COR-L47 (cell line): ENCODE results near the gene OLFML2A.
"Not testable (repeated sequence)": the region's sequence is repeated elsewhere in the genome, so short reads cannot be mapped to it uniquely, and the experiment has no call there.

Source experiments
- DNase-seq: peaks from one replicate; lab custom pipeline; 2025; lab: John Stamatoyannopoulos, UW

Gene OLFML2A

GRCh38 chr9:124776954-124777648 lies at the start of gene OLFML2A:
Gene OLFML2A (plus strand): TSS chr9:124777133. CDS start chr9:124777271, 138 bp downstream.
- DNase-seq, result peak; percentile 27

DNA sequence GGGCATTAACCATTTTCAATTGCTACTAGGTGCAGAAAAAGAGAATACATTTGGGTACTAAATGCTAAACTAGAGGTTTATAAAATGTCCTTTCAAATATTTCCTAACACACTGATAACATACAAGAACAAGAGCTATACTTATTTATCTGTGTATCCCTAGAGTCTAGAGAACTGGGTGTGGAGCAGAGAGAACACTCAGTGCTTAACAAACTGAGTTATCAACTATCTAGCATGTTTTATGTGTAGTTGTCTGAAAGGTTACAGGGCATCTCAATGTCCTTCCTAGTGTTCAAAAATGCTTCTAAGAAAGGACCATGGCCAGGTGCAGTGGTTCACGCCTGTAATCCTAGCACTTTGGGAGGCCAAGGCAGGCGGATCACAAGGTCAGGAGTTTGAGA lies 46.2 kb upstream of the OLFML2A start:
- DNase-seq, result no peak

DNA sequence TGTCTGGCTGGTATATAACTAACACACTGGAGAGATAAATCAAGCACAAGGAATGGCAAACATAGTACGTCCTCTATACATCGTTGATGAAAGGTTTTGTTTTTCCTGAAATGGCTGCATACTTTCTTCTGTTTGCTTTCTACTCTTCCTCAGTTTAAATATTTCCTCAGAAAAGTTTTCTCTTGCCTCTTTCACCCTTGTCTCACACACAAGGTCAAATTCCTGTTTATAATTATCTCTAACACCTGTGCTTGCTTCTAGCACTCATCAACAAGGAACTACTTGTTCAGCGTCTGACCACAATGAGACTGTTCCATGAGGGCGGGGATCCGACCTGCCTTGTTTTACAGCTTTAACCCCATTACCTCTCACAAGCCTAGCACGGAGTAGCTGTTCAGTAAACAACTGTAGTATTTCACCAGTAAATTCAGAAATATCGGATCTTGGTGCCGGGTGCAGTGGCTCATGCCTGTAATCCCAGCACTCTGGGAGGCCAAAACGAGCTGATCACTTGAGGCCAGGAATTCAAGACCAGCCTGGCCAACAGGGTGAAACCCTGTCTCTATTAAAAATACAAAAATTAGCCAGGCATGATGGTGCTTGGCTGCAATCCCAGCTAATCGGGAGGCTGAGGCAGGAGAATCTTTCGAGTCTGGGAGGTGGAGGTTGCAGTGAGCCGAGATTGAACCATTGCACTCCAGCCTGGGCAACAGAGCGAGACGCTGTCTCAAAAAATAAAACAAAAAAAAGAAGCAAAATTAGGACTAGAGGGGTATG lies 42.8 kb upstream of the OLFML2A start:
- no peak for DNase-seq

DNA sequence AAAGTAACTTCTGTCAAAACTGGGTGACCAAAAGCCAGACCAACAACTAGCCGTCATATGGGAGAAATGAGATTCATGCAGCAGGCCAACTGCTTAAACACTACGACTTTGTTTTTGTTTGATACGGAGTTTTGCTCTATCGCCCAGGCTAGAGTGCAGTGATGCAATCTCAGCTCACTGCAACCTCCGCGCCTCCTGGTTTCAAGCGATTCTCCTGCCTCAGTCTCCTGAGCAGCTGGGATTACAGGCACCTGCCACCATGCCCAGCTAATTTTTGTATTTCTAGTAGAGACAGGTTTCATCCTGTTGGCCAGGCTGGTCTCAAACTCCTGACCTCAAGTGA lies 42.2 kb upstream of the OLFML2A start:
- DNase-seq, result not testable (repeated sequence)

- DNase-seq, result no peak
Measured at GRCh38 chr9:124735121-124735520, 41.8 kb upstream of the OLFML2A start.

DNA sequence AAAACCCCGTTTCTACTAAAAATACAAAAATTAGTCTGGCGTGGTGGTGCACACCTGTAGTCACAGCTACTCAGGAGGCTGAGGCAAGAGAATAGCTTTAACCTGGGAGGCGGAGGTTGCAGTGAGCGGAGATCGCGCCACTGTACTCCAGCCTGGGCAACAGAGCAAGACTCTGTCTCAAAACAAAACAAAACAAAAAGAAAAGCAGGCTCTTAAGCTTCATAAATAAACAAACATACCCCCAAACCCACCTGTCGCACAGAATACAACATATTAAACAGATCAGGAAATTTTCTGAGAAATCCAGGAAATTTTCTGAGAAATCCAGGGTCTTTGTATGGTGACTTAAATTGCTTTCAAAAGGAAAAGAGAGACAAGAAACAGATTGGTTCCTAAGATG lies 38.9 kb upstream of the OLFML2A start:
- DNase-seq, result not testable (repeated sequence)

GRCh38 chr9:124739360-124739759 lies 37.6 kb upstream of the OLFML2A start:
- no peak for DNase-seq

GRCh38 chr9:124741149-124741548 lies 35.8 kb upstream of the OLFML2A start:
- no peak for DNase-seq

- no peak for DNase-seq
Measured at GRCh38 chr9:124741662-124742061, 35.3 kb upstream of the OLFML2A start.

- no peak for DNase-seq
Measured at GRCh38 chr9:124742940-124743339, 34.0 kb upstream of the OLFML2A start.

DNA sequence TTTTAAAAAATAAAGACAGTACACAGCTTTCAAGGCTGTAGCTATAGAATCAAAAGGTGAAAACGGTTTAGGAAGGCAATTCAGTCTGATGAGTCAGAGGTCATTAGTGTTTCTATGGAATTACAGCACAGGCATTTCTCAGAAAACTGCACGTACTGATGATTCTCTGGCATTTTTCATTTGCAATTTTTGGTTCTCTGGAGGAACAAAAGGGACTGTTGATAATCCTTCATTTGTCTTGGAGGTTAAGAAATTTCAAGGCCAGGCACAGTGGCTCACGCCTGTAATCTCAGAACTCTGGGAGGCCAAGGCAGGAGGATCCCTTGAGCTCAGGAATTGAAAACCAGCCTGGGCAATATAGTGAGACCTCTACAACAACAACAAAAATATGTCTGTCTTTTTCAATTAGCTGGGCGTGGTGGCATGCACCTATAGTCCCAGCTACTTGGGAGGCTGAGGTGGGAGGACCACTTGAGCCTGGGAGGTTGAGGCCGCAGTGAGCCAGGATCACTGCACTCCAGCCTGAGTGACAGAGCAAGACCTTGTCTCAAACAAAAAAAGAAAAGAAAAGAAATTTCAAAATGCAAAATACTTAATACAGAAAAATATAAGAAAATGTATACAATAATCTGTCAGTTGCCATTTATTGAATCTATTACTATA lies 33.1 kb upstream of the OLFML2A start:
- no peak for DNase-seq

GRCh38 chr9:124747065-124747464 lies 29.9 kb upstream of the OLFML2A start:
- DNase-seq, result no peak

- no peak for DNase-seq
Measured at GRCh38 chr9:124749284-124749683, 27.6 kb upstream of the OLFML2A start.

DNA sequence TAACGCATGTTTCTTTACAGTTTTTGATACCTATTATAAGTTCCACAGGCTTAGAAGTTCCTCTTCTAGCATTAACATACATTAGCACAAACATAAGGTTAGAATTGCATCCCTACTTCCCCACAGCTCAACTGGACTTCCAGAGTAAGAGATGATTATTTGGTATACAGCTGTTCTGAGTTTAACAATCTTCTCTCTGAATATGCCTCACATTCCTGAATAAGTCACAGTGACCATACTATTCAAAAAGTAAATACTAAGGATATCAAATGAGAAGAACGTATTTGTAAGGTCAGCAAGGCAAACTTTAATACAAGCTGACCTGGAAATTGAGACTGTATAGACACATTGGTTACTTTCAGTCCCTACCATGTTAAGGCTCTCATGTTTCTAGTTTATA lies 27.2 kb upstream of the OLFML2A start:
- no peak for DNase-seq

DNA sequence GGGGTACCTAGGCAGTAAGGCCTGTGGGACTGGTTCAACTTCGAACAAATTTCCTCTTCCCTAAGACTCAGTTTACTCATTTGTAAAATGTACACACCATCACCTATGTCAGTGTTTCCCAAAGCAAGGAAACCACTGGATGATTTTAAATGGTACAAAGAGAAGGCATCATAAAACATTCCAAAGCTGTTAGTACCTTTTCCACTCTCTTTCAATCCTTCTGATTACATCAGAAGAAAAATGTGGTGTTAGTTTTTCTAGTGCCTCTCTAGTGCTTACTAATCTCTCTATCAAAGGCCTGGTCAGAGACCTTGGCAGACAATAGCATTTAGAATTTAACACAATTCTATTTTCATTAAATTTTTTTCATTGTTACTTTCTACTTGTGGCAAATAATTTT lies 24.0 kb upstream of the OLFML2A start:
- no peak for DNase-seq

- no peak for DNase-seq
Measured at GRCh38 chr9:124754289-124754688, 22.6 kb upstream of the OLFML2A start.

DNA sequence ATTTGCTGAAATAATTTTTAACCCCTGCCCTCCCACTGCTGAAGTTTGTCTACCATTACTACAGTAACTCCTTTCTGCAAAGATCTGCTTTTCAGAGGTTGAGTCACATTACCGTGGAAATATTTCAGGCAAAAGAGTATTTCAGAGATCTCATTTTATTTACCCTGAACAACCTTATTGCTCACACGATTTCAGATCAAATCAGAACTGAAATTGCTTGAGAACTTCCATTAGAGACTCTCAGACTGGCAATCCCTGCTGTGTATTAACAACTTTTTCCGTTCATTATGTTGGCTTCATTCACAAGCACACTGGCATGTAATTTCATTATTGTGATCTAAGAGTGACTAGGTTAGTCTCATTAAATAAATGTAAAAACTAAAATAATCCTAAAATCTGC lies 21.9 kb upstream of the OLFML2A start:
- DNase-seq, result no peak

DNA sequence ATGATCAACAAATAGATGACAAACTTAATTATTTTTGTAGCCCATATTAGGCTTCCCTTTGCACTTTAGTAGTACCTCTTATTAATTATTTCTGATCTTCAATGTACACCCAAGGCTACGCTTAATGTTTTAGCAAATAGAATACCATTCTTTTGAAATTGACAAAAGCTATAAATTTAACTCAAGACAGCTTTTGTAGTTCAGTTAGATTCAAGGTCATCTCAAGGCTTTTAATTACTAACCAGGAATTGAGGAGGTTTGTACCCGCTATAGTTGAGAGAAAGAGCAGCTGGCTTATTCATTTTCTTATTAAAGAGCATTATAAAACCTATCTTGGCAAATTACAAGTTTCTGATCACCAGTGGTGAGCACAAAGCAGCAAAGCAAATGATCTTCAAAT lies 20.9 kb upstream of the OLFML2A start:
- DNase-seq, result no peak

DNA sequence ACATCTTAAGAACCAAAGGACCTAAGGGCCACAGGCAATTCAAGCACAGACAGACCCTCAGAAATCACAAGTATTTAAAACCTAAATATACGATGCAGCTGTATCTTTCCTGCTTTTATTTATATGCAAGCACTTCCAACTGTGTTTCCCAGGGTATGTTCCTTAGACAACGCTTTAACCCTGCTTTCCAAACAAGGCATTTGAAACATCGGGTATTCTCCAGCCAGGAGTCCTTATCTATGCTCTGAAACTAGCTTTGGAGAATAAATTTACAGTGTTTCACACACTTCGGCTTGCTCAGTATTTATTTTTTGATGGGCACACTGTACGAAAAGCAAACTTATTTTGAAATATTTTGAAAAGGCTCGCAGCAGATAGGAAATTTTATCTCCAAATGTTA lies 19.3 kb upstream of the OLFML2A start:
- no peak for DNase-seq

DNA sequence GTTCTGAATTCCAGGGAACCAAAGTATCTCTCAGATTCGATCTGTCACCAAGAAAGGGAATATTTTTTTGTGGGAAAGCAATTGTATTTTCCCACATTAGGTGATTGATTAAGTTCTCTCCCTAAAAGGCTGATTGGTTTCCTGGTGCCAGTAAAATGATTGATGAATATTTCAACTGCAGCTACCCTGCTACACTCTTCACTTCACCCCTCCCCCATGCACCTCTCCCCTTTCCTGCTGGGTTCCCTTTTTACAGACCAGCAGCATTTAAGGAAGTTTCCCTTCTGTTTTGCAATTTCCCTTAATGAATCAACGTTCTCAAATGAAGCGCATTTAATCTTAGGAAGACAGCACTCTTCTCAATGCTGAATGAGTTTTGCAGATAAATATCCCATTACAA lies 18.9 kb upstream of the OLFML2A start:
- DNase-seq, result no peak

- no peak for DNase-seq
Measured at GRCh38 chr9:124758691-124759090, 18.2 kb upstream of the OLFML2A start.

GRCh38 chr9:124759327-124759726 lies 17.6 kb upstream of the OLFML2A start:
- no peak for DNase-seq

GRCh38 chr9:124760719-124761118 lies 16.2 kb upstream of the OLFML2A start:
- no peak for DNase-seq
